ENCODE data around the gene MBNL2.

DNA sequence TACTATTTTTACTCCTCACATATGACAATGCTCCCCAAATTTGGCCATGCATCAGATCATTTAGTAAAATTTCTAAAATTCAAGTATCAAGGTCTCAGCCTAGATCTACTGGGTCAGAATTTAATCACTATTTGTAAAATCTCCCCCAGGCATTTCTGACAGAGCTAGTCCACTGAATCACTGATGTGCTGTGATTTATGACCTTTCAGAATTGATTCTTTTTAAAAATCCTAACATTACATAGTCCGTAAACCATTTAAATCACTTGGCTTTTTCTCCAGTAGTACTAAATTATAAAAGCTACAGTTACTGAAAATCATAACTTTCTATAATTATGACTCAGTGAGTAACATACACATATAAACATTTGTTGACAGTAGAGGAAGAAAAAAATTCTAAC is 119.0 kb downstream of the MBNL2 start:
- TF ChIP-seq CEBPB (IDR thresholded peaks at IDR 0.05) (no peak), RAD21 (IDR thresholded peaks at IDR 0.05; ENCODE audit: low read depth) (no peak), EP300 (IDR thresholded peaks at IDR 0.05; ENCODE audit: borderline replicate concordance) (no peak), YY1 (IDR thresholded peaks at IDR 0.05; ENCODE audit: low read depth) (no peak), FOXM1 (IDR thresholded peaks at IDR 0.05; ENCODE audit: borderline replicate concordance, low read depth) (no peak), EGR1 (IDR thresholded peaks at IDR 0.05) (no peak), ZBTB7A (IDR thresholded peaks at IDR 0.05; ENCODE audit: low read depth) (no peak)
- TF ChIP-seq, protein P1, sequence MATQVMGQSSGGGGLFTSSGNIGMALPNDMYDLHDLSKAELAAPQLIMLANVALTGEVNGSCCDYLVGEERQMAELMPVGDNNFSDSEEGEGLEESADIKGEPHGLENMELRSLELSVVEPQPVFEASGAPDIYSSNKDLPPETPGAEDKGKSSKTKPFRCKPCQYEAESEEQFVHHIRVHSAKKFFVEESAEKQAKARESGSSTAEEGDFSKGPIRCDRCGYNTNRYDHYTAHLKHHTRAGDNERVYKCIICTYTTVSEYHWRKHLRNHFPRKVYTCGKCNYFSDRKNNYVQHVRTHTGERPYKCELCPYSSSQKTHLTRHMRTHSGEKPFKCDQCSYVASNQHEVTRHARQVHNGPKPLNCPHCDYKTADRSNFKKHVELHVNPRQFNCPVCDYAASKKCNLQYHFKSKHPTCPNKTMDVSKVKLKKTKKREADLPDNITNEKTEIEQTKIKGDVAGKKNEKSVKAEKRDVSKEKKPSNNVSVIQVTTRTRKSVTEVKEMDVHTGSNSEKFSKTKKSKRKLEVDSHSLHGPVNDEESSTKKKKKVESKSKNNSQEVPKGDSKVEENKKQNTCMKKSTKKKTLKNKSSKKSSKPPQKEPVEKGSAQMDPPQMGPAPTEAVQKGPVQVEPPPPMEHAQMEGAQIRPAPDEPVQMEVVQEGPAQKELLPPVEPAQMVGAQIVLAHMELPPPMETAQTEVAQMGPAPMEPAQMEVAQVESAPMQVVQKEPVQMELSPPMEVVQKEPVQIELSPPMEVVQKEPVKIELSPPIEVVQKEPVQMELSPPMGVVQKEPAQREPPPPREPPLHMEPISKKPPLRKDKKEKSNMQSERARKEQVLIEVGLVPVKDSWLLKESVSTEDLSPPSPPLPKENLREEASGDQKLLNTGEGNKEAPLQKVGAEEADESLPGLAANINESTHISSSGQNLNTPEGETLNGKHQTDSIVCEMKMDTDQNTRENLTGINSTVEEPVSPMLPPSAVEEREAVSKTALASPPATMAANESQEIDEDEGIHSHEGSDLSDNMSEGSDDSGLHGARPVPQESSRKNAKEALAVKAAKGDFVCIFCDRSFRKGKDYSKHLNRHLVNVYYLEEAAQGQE (IDR thresholded peaks at IDR 0.05; ENCODE audit: low read depth), result no peak
- TF ChIP-seq, protein P2, sequence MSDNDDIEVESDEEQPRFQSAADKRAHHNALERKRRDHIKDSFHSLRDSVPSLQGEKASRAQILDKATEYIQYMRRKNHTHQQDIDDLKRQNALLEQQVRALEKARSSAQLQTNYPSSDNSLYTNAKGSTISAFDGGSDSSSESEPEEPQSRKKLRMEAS (IDR thresholded peaks at IDR 0.05), result no peak
